ENCODE measurements around the gene ISL2. TPM values are rescaled to one million over a fixed set of nuclear protein-coding genes. Genes with fewer than 3 reads are reported as not detected.

ISL2 gene
- total and polyA plus RNA-seq, 2 of the 13 experiments (the other 11 are each of a cell fraction or from before 2014, with no cell fraction given), result 4.3 to 5.1 TPM

GRCh38 chr15:76336254-76337058 lies at the start of gene ISL2 (continued):
- TF ChIP-seq ATF5 (CRISPR knock-in tag; IDR thresholded peaks at IDR 0.05; ENCODE audit: low read depth), result no peak
- TF ChIP-seq KAT8 (CRISPR knock-in tag; IDR thresholded peaks at IDR 0.05), result peak; percentile 36; the same call in 1 of the 2 replicates
- peak; percentile 85 for TF ChIP-seq ERF (CRISPR knock-in tag; IDR thresholded peaks at IDR 0.05)
- TF ChIP-seq SALL2 (CRISPR knock-in tag; IDR thresholded peaks at IDR 0.05), result peak; percentile 86
- TF ChIP-seq, protein P1, sequence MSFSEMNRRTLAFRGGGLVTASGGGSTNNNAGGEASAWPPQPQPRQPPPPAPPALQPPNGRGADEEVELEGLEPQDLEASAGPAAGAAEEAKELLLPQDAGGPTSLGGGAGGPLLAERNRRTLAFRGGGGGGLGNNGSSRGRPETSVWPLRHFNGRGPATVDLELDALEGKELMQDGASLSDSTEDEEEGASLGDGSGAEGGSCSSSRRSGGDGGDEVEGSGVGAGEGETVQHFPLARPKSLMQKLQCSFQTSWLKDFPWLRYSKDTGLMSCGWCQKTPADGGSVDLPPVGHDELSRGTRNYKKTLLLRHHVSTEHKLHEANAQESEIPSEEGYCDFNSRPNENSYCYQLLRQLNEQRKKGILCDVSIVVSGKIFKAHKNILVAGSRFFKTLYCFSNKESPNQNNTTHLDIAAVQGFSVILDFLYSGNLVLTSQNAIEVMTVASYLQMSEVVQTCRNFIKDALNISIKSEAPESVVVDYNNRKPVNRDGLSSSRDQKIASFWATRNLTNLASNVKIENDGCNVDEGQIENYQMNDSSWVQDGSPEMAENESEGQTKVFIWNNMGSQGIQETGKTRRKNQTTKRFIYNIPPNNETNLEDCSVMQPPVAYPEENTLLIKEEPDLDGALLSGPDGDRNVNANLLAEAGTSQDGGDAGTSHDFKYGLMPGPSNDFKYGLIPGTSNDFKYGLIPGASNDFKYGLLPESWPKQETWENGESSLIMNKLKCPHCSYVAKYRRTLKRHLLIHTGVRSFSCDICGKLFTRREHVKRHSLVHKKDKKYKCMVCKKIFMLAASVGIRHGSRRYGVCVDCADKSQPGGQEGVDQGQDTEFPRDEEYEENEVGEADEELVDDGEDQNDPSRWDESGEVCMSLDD (CRISPR knock-in tag; IDR thresholded peaks at IDR 0.05; ENCODE audit: borderline replicate concordance), result peak; percentile 97
- TF ChIP-seq, protein P2, sequence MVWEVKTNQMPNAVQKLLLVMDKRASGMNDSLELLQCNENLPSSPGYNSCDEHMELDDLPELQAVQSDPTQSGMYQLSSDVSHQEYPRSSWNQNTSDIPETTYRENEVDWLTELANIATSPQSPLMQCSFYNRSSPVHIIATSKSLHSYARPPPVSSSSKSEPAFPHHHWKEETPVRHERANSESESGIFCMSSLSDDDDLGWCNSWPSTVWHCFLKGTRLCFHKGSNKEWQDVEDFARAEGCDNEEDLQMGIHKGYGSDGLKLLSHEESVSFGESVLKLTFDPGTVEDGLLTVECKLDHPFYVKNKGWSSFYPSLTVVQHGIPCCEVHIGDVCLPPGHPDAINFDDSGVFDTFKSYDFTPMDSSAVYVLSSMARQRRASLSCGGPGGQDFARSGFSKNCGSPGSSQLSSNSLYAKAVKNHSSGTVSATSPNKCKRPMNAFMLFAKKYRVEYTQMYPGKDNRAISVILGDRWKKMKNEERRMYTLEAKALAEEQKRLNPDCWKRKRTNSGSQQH (CRISPR knock-in tag; IDR thresholded peaks at IDR 0.05; ENCODE audit: low read depth), result no peak
- TF ChIP-seq ZNF563 (CRISPR knock-in tag; IDR thresholded peaks at IDR 0.05), result no peak; the same call in 1 of the 2 replicates
- TF ChIP-seq ZBTB1 (CRISPR knock-in tag; IDR thresholded peaks at IDR 0.05; ENCODE audit: borderline replicate concordance), result no peak
- TF ChIP-seq PHF20 (CRISPR knock-in tag; IDR thresholded peaks at IDR 0.05), result no peak
- TF ChIP-seq ZNF546 (CRISPR knock-in tag; conservative IDR thresholded peaks at IDR 0.05), result no peak
- TF ChIP-seq ZFAT (CRISPR knock-in tag; conservative IDR thresholded peaks at IDR 0.05), result no peak
- TF ChIP-seq TCF7 (IDR thresholded peaks at IDR 0.05; ENCODE audit: low read depth), result no peak
- no peak for TF ChIP-seq SUZ12 (IDR thresholded peaks at IDR 0.05; ENCODE audit: low read depth, low read length)
- peak; percentile 72; the same call in 1 of the 2 replicates for TF ChIP-seq RXRB (CRISPR knock-in tag; IDR thresholded peaks at IDR 0.05; ENCODE audit: borderline replicate concordance)
- TF ChIP-seq ZBTB21 (CRISPR knock-in tag; IDR thresholded peaks at IDR 0.05), result peak; percentile 97
- no peak for TF ChIP-seq HIC2 (CRISPR knock-in tag; IDR thresholded peaks at IDR 0.05; ENCODE audit: low read depth)
- TF ChIP-seq ZNF773 (CRISPR knock-in tag; IDR thresholded peaks at IDR 0.05; ENCODE audit: borderline replicate concordance), result no peak
- TF ChIP-seq KDM5A (IDR thresholded peaks at IDR 0.05; ENCODE audit: borderline replicate concordance, low read length), result peak; percentile 53; the same call in 1 of the 2 replicates
- peak; percentile 25; the same call in 1 of the 2 replicates for TF ChIP-seq BCL6 (CRISPR knock-in tag; IDR thresholded peaks at IDR 0.05)
- TF ChIP-seq TSC22D2 (CRISPR knock-in tag; IDR thresholded peaks at IDR 0.05; ENCODE audit: borderline replicate concordance), result no peak
- no peak for TF ChIP-seq ZNF30 (CRISPR knock-in tag; IDR thresholded peaks at IDR 0.05)
- TF ChIP-seq, protein P3, sequence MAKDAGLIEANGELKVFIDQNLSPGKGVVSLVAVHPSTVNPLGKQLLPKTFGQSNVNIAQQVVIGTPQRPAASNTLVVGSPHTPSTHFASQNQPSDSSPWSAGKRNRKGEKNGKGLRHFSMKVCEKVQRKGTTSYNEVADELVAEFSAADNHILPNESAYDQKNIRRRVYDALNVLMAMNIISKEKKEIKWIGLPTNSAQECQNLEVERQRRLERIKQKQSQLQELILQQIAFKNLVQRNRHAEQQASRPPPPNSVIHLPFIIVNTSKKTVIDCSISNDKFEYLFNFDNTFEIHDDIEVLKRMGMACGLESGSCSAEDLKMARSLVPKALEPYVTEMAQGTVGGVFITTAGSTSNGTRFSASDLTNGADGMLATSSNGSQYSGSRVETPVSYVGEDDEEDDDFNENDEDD (CRISPR knock-in tag; IDR thresholded peaks at IDR 0.05; ENCODE audit: borderline replicate concordance), result peak; percentile 52; the same call in 1 of the 2 replicates
- no peak for TF ChIP-seq ZSCAN25 (CRISPR knock-in tag; IDR thresholded peaks at IDR 0.05)
